ENCODE measurements around the gene TAS2R9.

GRCh38 chr12:10783252-10783651, 26.7 kb downstream of the TAS2R9 start:
- TF ChIP-seq, protein P1, sequence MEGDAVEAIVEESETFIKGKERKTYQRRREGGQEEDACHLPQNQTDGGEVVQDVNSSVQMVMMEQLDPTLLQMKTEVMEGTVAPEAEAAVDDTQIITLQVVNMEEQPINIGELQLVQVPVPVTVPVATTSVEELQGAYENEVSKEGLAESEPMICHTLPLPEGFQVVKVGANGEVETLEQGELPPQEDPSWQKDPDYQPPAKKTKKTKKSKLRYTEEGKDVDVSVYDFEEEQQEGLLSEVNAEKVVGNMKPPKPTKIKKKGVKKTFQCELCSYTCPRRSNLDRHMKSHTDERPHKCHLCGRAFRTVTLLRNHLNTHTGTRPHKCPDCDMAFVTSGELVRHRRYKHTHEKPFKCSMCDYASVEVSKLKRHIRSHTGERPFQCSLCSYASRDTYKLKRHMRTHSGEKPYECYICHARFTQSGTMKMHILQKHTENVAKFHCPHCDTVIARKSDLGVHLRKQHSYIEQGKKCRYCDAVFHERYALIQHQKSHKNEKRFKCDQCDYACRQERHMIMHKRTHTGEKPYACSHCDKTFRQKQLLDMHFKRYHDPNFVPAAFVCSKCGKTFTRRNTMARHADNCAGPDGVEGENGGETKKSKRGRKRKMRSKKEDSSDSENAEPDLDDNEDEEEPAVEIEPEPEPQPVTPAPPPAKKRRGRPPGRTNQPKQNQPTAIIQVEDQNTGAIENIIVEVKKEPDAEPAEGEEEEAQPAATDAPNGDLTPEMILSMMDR (IDR thresholded peaks at IDR 0.05; ENCODE audit: borderline replicate concordance, extremely low read depth, low read length, poor library complexity, severe bottlenecking), result no peak
- TF ChIP-seq EZH2 (IDR thresholded peaks at IDR 0.05; ENCODE audit: borderline replicate concordance, low read depth, low read length, severe bottlenecking), result no peak
